Fibroblast of villous mesenchyme (primary cell): Measurements from ENCODE around the gene LRRC4C. TPM values are rescaled to one million over a fixed set of nuclear protein-coding genes. Genes with fewer than 3 reads are reported as not detected.

Experiments
- DNase-seq: peaks from one replicate; pipeline ENCODE4 v3.0.0-alpha.2; 2010; ENCODE audit warnings: low read depth
- H3K4me3 ChIP-seq: 2 replicates; pipeline ENCODE4 v1.5.1; 2011; ENCODE audit warnings: low read depth, mild to moderate bottlenecking, low read length
- CTCF ChIP-seq: IDR thresholded peaks from 2 replicates; pipeline ENCODE4 v1.5.1; 2012; ENCODE audit warnings: low read depth, mild to moderate bottlenecking, low read length; ENCODE audit not compliant: insufficient read depth
- total RNA-seq: library from RNA; depleted of rRNA; stranded (reverse); fragments of >200 nt; gene quantifications from 2 replicates; pipeline ENCODE4 v1.2.3, GENCODE V29; 2012

Gene LRRC4C
- total RNA-seq, 1 donor: under 0.01 TPM

- no peak overlapping the region for H3K4me3 ChIP-seq
- DNase-seq: no peak
- TF ChIP-seq CTCF: no peak
Observed at GRCh38 chr11:40246983-40247382, 1212.5 kb downstream of the LRRC4C start.

- DNase-seq: no peak
Observed at GRCh38 chr11:40241524-40242051, 1217.9 kb downstream of the LRRC4C start.

GRCh38 chr11:40240284-40240683 is 1219.2 kb downstream of the LRRC4C start:
- no peak overlapping the region for H3K4me3 ChIP-seq
- no peak for DNase-seq
- no peak for TF ChIP-seq CTCF

More at GRCh38 chr11:40241524-40242051, 1217.9 kb downstream of the LRRC4C start:
- no peak for TF ChIP-seq CTCF
- H3K4me3 ChIP-seq: no peak overlapping the region

GRCh38 chr11:40236526-40236925 is 1222.9 kb downstream of the LRRC4C start:
- no peak for DNase-seq
- no peak for TF ChIP-seq CTCF
- no peak overlapping the region for H3K4me3 ChIP-seq

- no peak for DNase-seq
- no peak overlapping the region for H3K4me3 ChIP-seq
- no peak for TF ChIP-seq CTCF
Observed at GRCh38 chr11:40235841-40236240, 1223.6 kb downstream of the LRRC4C start.

GRCh38 chr11:40230821-40231220 is 1228.6 kb downstream of the LRRC4C start:
- TF ChIP-seq CTCF: no peak
- DNase-seq: no peak
- no peak overlapping the region for H3K4me3 ChIP-seq

- TF ChIP-seq CTCF: no peak
- DNase-seq: no peak
- H3K4me3 ChIP-seq: no peak overlapping the region
Observed at GRCh38 chr11:40228662-40229061, 1230.8 kb downstream of the LRRC4C start.
